IMR-90 (cell line): ENCODE measurements around the gene PRC1. TPM values are rescaled to one million over a fixed set of nuclear protein-coding genes. Genes with fewer than 3 reads are reported as not detected.

Source experiments
- ATAC-seq: fragments of 200-7000 bp; cut with Tn5 transposase; 2 replicates; pipeline ENCODE4 v1.9.1; 2020; ENCODE audit warnings: low read depth, mild to moderate bottlenecking, moderate library complexity
- BruUV-seq: library from RNA; stranded (reverse); fragments of 400-500 nt; replicated peaks from 2 replicates; lab custom pipeline; 2021; lab: Mats Ljungman, UMichigan
- CTCF ChIA-PET: fragments of 300-600 bp; formaldehyde crosslinking; extraction: SDS; loops from one replicate; lab custom pipeline; 2021; ENCODE audit warnings: antibody characterized with exemption; lab: Yijun Ruan, JAX
- POLR2A ChIA-PET: fragments of 300-600 bp; sonication (Branson Sonifier 250); formaldehyde crosslinking; loops from one replicate; lab custom pipeline; 2022; ENCODE audit warnings: antibody characterized with exemption; ENCODE audit not compliant: unreplicated experiment; lab: Charles Lee
- DNase-seq: peaks from one replicate; pipeline ENCODE4 v3.0.0; 2013
- H2AFZ ChIP-seq: replicated peaks from 2 replicates; pipeline ENCODE3; 2013; ENCODE audit warnings: low read length, mild to moderate bottlenecking; ENCODE audit not compliant: poor library complexity
- H2AK5ac ChIP-seq: 2 replicates; pipeline ENCODE4 v1.6.1; 2013; ENCODE audit warnings: low read depth, low read length, inconsistent platforms
- H2AK9ac ChIP-seq: replicated peaks from 2 replicates; pipeline ENCODE3; 2013; ENCODE audit warnings: mild to moderate bottlenecking, low read depth, low read length, moderate library complexity; ENCODE audit not compliant: poor library complexity
- H2BK120ac ChIP-seq: 2 replicates; pipeline ENCODE4 v1.6.1; 2013; ENCODE audit warnings: low read depth, low read length, inconsistent platforms
- H2BK15ac ChIP-seq: 3 replicates; pipeline ENCODE4 v1.6.1; 2013; ENCODE audit warnings: low read depth, low read length, inconsistent platforms
- H2BK20ac ChIP-seq: 2 replicates; pipeline ENCODE4 v1.6.1; 2013; ENCODE audit warnings: low read depth, mild to moderate bottlenecking, inconsistent platforms, low read length, moderate library complexity
- H2BK5ac ChIP-seq: 2 replicates; pipeline ENCODE4 v1.6.1; 2013; ENCODE audit warnings: mild to moderate bottlenecking, low read depth, low read length, inconsistent platforms; ENCODE audit not compliant: poor library complexity, severe bottlenecking
- H3K14ac ChIP-seq: replicated peaks from 2 replicates; pipeline ENCODE4 v1.6.1; 2013; ENCODE audit warnings: low read depth, low read length, inconsistent platforms
- H3K18ac ChIP-seq: 2 replicates; pipeline ENCODE4 v1.6.1; 2013; ENCODE audit warnings: low read depth, low read length, control low read depth
- H3K23ac ChIP-seq: 2 replicates; pipeline ENCODE4 v1.6.1; 2013; ENCODE audit warnings: low read depth, low read length, inconsistent platforms
- H3K27ac ChIP-seq: 2 replicates; pipeline ENCODE4 v1.5.1; 2013; ENCODE audit warnings: mild to moderate bottlenecking, control low read depth, low read length; ENCODE audit not compliant: insufficient read depth
- H3K27me3 ChIP-seq: 2 replicates; pipeline ENCODE4 v1.6.1; 2013; ENCODE audit warnings: low read length; ENCODE audit not compliant: control insufficient read depth, insufficient read depth
- H3K36me3 ChIP-seq: 2 replicates; pipeline ENCODE4 v1.6.1; 2013; ENCODE audit warnings: low read length, mixed read lengths; ENCODE audit not compliant: control insufficient read depth, insufficient read depth
- H3K4ac ChIP-seq: 2 replicates; pipeline ENCODE4 v1.6.1; 2013; ENCODE audit warnings: low read depth, low read length, inconsistent platforms
- H3K4me1 ChIP-seq: 2 replicates; pipeline ENCODE4 v1.6.1; 2013; ENCODE audit warnings: low read length, mixed read lengths; ENCODE audit not compliant: control insufficient read depth, insufficient read depth
- H3K4me2 ChIP-seq: 2 replicates; pipeline ENCODE4 v1.6.1; 2013; ENCODE audit warnings: low read depth, mild to moderate bottlenecking, control low read depth, low read length, moderate library complexity
- H3K4me3 ChIP-seq: 2 replicates; pipeline ENCODE4 v1.5.1; 2013; ENCODE audit warnings: low read depth, mild to moderate bottlenecking, control low read depth, low read length, moderate library complexity; ENCODE audit not compliant: insufficient read depth
- H3K56ac ChIP-seq: 2 replicates; pipeline ENCODE4 v1.6.1; 2013; ENCODE audit warnings: low read length, inconsistent platforms; ENCODE audit not compliant: insufficient read depth; ENCODE audit errors: extremely low read depth
- H3K79me1 ChIP-seq, 2 experiments: 2 replicates each; pipeline ENCODE4 v1.6.1; 2013; ENCODE audit warnings: low read length in 2 of 2, inconsistent platforms in 1 of 2, low read depth in 1 of 2
- H3K9ac ChIP-seq: 2 replicates; pipeline ENCODE4 v1.6.1; 2013; ENCODE audit warnings: low read depth, low read length, control low read depth
- H3K9me1 ChIP-seq: 2 replicates; pipeline ENCODE4 v1.6.1; 2013; ENCODE audit warnings: low read length, inconsistent platforms; ENCODE audit not compliant: insufficient read depth
- H3K9me3 ChIP-seq: 2 replicates; pipeline ENCODE4 v1.6.1; 2013; ENCODE audit warnings: low read length; ENCODE audit not compliant: control insufficient read depth, insufficient read depth
- H4K20me1 ChIP-seq: 2 replicates; pipeline ENCODE4 v1.6.1; 2013; ENCODE audit warnings: low read length, inconsistent platforms; ENCODE audit not compliant: insufficient read depth
- H4K5ac ChIP-seq: 2 replicates; pipeline ENCODE4 v1.6.1; 2013; ENCODE audit warnings: mild to moderate bottlenecking, low read depth, low read length, control low read depth
- H4K8ac ChIP-seq, 2 experiments: 2 replicates each; pipeline ENCODE4 v1.6.1; 2013; ENCODE audit warnings: low read depth in 2 of 2, low read length in 2 of 2, control low read depth in 1 of 2, inconsistent platforms in 1 of 2
- H4K91ac ChIP-seq: 2 replicates; pipeline ENCODE4 v1.6.1; 2013; ENCODE audit warnings: low read depth, low read length, inconsistent platforms; ENCODE audit not compliant: insufficient read depth
- CEBPB ChIP-seq: IDR thresholded peaks from 2 replicates; pipeline ENCODE4 v1.6.1; 2012; ENCODE audit warnings: low read depth, low read length, improper control_type of control experiment
- CHD1 ChIP-seq: IDR thresholded peaks from 2 replicates; pipeline ENCODE4 v1.6.1; 2012; ENCODE audit warnings: low read depth, low read length, improper control_type of control experiment
- MAFK ChIP-seq: IDR thresholded peaks from 2 replicates; pipeline ENCODE4 v1.6.1; 2012; ENCODE audit warnings: low read depth, low read length, improper control_type of control experiment
- NFE2L2 ChIP-seq: fragments of 150-350 bp; IDR thresholded peaks from 2 replicates; pipeline ENCODE4 v1.6.1; 2016; ENCODE audit warnings: low read depth, mild to moderate bottlenecking, low read length
- POLR2A ChIP-seq: IDR thresholded peaks from 2 replicates; pipeline ENCODE4 v1.6.1; 2012; ENCODE audit warnings: mild to moderate bottlenecking, low read depth, low read length
- RAD21 ChIP-seq: IDR thresholded peaks from 2 replicates; pipeline ENCODE4 v1.6.1; 2012; ENCODE audit warnings: low read length, improper control_type of control experiment
- RFX5 ChIP-seq: IDR thresholded peaks from 2 replicates; pipeline ENCODE4 v1.8.0; 2012; ENCODE audit warnings: low read depth, mild to moderate bottlenecking, low read length, moderate library complexity
- SMC3 ChIP-seq: fragments of 150-350 bp; IDR thresholded peaks from 2 replicates; pipeline ENCODE4 v1.6.1; 2016; ENCODE audit warnings: low read depth, mild to moderate bottlenecking, antibody characterized with exemption, low read length, moderate library complexity
- WGBS, 2 experiments: methylation state at CpG; one replicate each; pipeline versions ENCODE4 v1.1.5 to v1.1.7; 2013; ENCODE audit warnings: missing lambda C conversion rate in 2 of 2; ENCODE audit not compliant: insufficient read length in 1 of 2; ENCODE audit errors: extremely low coverage in 2 of 2; 5-methylcytosine and 5-hydroxymethylcytosine counted together
- dilution Hi-C: fragments of 300-500 bp; cut with HindIII; formaldehyde crosslinking; loops from one replicate; pipeline ENCODE4 v1.14.3; 2018; ENCODE audit warnings: low sequenced_read_pairs; ENCODE audit not compliant: unreplicated experiment
- in situ Hi-C: fragments of 300-500 bp; cut with MboI; formaldehyde crosslinking; loops from 3 replicates; pipeline ENCODE4 v1.14.3; 2019; ENCODE audit warnings: low sequenced_read_pairs, inconsistent platforms, mixed read lengths
- intact Hi-C: fragments of 100-400 bp; cut with micrococcal nuclease; formaldehyde crosslinking; loops from 2 replicates; pipeline ENCODE4 v1.10.0; 2022
- polyA plus RNA-seq, 3 experiments: library from polyadenylated mRNA; depleted of rRNA; stranded (reverse); fragments of >200 nt; gene quantifications; 2 replicates each; pipeline ENCODE4 v1.2.3, GENCODE V29; 2012; ENCODE audit warnings: low replicate concordance in 1 of 3
- total RNA-seq: library from RNA; depleted of rRNA; stranded (reverse); fragments of >200 nt; gene quantifications from 2 replicates; pipeline ENCODE4 v1.2.3, GENCODE V29; 2012

Gene PRC1
- total and polyA plus RNA-seq, 2 of the 4 experiments (the other 2 are of a cell fraction), result 131 to 148 TPM

DNA sequence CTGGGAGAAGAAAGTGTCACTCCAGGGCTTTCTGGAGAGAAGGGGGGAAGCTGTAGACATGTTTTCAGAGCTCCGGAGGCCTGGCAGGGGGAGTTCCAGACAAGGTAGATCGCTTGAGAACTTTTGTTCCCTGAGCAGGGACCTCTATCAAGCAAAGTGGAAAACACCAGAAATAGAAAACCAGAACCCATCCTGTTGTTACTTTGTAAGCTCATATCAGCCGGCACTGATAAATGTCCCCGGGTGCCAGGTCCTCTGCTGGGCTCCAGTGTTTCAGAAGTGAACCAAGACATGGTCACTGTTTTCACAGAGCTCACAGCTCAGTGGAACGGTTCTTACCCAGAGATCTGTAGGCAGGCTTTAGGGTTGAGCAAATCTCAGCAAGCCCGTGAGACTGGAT, 75.5 kb downstream of the PRC1 start:
- no peak overlapping the region for H2AK9ac ChIP-seq
- no TSS peak for BruUV-seq
- ATAC-seq, result no peak
- H3K9me3 ChIP-seq, result no peaks in the 10 kb centered on the region
- H4K91ac ChIP-seq, result no peak overlapping the region
- H2BK120ac ChIP-seq, result no peak overlapping the region
- H3K23ac ChIP-seq, result no peak overlapping the region
- dilution Hi-C loops (no loop called here), in situ Hi-C loops (no loop called here), intact Hi-C loops (no loop called here)
- WGBS, 2 experiments, result 94% methylated on average over 3 of the region's 6 CpGs; no CpG with 5 or more reads in 1 of the 2 experiments
- no peak overlapping the region for H2BK20ac ChIP-seq
- H3K9me1 ChIP-seq, result peaks cover 3% of the 10 kb centered on the region; the same call in 1 of the 2 replicates
- peaks cover 27% of the 10 kb centered on the region for H3K36me3 ChIP-seq
- H3K27me3 ChIP-seq, result no peaks in the 10 kb centered on the region
- H3K18ac ChIP-seq, result no peak overlapping the region
- no peak overlapping the region for H4K8ac ChIP-seq
- no peak overlapping the region for H3K27ac ChIP-seq
- no peak overlapping the region for H3K9ac ChIP-seq
- no peak overlapping the region for H3K56ac ChIP-seq
- DNase-seq, result no peak
- no peaks in the 10 kb centered on the region for H4K20me1 ChIP-seq
- TF ChIP-seq RFX5 (no peak), CHD1 (no peak), CEBPB (no peak), MAFK (no peak), RAD21 (no peak), SMC3 (no peak), POLR2A (no peak), NFE2L2 (no peak)
- H4K5ac ChIP-seq, result no peak overlapping the region
- peaks cover 10% of the 10 kb centered on the region; the same call in 1 of the 2 replicates for H3K4me1 ChIP-seq
- no peak overlapping the region for H3K4ac ChIP-seq
- H2BK15ac ChIP-seq, result no peak overlapping the region
- H2AFZ ChIP-seq, result no peak overlapping the region
- POLR2A ChIA-PET, result interaction anchor here (0.6 kb wide), 1 partner anchor 17 kb away, joined by 6 read pairs; no protein-coding TSS in a partner anchor
- H3K14ac ChIP-seq, result no peak overlapping the region
- H2AK5ac ChIP-seq, result no peak overlapping the region
- H3K4me3 ChIP-seq, result no peak overlapping the region
- no peaks in the 10 kb centered on the region for H3K79me1 ChIP-seq
- CTCF ChIA-PET, result interaction anchor here (0.6 kb wide), 1 partner anchor 20 kb away, joined by 4 read pairs; no protein-coding TSS in a partner anchor
- H3K4me2 ChIP-seq, result no peak overlapping the region
- no peak overlapping the region for H2BK5ac ChIP-seq
